Neural progenitor cell (in vitro differentiated cells): Measurements from ENCODE around the gene TMEM169. TPM values are rescaled to one million over a fixed set of nuclear protein-coding genes. Genes with fewer than 3 reads are reported as not detected.

Experiments used
- DNase-seq: peaks from one replicate; pipeline ENCODE4 v3.0.0-alpha.2; 2016; ENCODE audit warnings: low spot score
- H2AFZ ChIP-seq: fragments of 200-600 bp; sonication (generic); replicated peaks from 2 replicates; pipeline ENCODE4 v1.6.1; 2016; ENCODE audit warnings: antibody characterized with exemption
- H3F3A ChIP-seq: fragments of 200-600 bp; sonication (generic); 2 replicates; pipeline ENCODE4 v1.6.1; 2016; ENCODE audit warnings: antibody characterized with exemption, low read depth
- H3K27ac ChIP-seq: fragments of 200-600 bp; sonication (generic); 2 replicates; pipeline ENCODE4 v1.5.1; 2016; ENCODE audit warnings: mild to moderate bottlenecking
- H3K27me3 ChIP-seq: fragments of 200-600 bp; sonication (generic); 2 replicates; pipeline ENCODE4 v1.6.1; 2016; ENCODE audit warnings: mild to moderate bottlenecking, moderate library complexity
- H3K36me3 ChIP-seq: fragments of 200-600 bp; sonication (generic); 2 replicates; pipeline ENCODE4 v1.5.1; 2016
- H3K4me1 ChIP-seq: fragments of 200-600 bp; sonication (generic); 2 replicates; pipeline ENCODE4 v1.6.1; 2016; ENCODE audit warnings: mixed run types
- H3K4me2 ChIP-seq: fragments of 200-600 bp; sonication (generic); 2 replicates; pipeline ENCODE4 v1.6.1; 2016
- H3K4me3 ChIP-seq: fragments of 200-600 bp; sonication (generic); 2 replicates; pipeline ENCODE4 v1.5.1; 2016
- H3K79me2 ChIP-seq: fragments of 200-600 bp; sonication (generic); 2 replicates; pipeline ENCODE4 v1.6.1; 2016; ENCODE audit warnings: low read depth
- H3K9ac ChIP-seq: fragments of 200-600 bp; sonication (generic); 2 replicates; pipeline ENCODE4 v1.6.1; 2016
- H3K9me3 ChIP-seq: fragments of 200-600 bp; sonication (generic); 2 replicates; pipeline ENCODE4 v1.5.1; 2016; ENCODE audit warnings: low read depth
- H4K20me1 ChIP-seq: fragments of 200-600 bp; sonication (generic); 2 replicates; pipeline ENCODE4 v1.6.1; 2016; ENCODE audit warnings: low read depth
- H3K27ac Mint-ChIP-seq: 3 replicates; pipeline ENCODE4 v1.8.0; 2021; ENCODE audit warnings: mixed read lengths
- H3K27me3 Mint-ChIP-seq: 2 replicates; pipeline ENCODE4 v1.8.0; 2022; ENCODE audit warnings: low read depth, mild to moderate bottlenecking, inconsistent platforms, moderate library complexity, mixed read lengths; ENCODE audit not compliant: insufficient read depth
- H3K36me3 Mint-ChIP-seq: 3 replicates; pipeline ENCODE4 v1.8.0; 2021; ENCODE audit warnings: mixed read lengths
- H3K4me1 Mint-ChIP-seq: 3 replicates; pipeline ENCODE4 v1.8.0; 2021; ENCODE audit warnings: mixed read lengths
- H3K4me3 Mint-ChIP-seq: 3 replicates; pipeline ENCODE4 v1.8.0; 2021; ENCODE audit warnings: mild to moderate bottlenecking, moderate library complexity, mixed read lengths
- H3K9me3 Mint-ChIP-seq: 3 replicates; pipeline ENCODE4 v1.8.0; 2020; ENCODE audit warnings: mixed read lengths
- CTCF ChIP-seq: fragments of 200-600 bp; sonication (generic); IDR thresholded peaks from 2 replicates; pipeline ENCODE4 v1.5.1; 2017; ENCODE audit warnings: antibody characterized with exemption, mild to moderate bottlenecking
- EZH2 ChIP-seq: fragments of 200-600 bp; sonication (generic); IDR thresholded peaks from 2 replicates; pipeline ENCODE4 v1.6.1; 2017; ENCODE audit warnings: antibody characterized with exemption, mild to moderate bottlenecking, moderate library complexity
- EZH2phosphoT487 ChIP-seq: fragments of 200-600 bp; sonication (generic); IDR thresholded peaks from 2 replicates; pipeline ENCODE4 v1.6.1; 2017; ENCODE audit warnings: antibody characterized with exemption
- total RNA-seq: library from RNA; depleted of rRNA; stranded (reverse); fragments of >200 nt; gene quantifications from 2 replicates; pipeline ENCODE4 v1.2.3, GENCODE V29; 2015; ENCODE audit warnings: low replicate concordance

TMEM169 gene
- total RNA-seq, 1 donor from 2014 or later, result 17.9 TPM

GRCh38 chr2:216044883-216045486, 36.7 kb upstream of the TMEM169 start:
- H3K27ac ChIP-seq, result no peak overlapping the region
- H3K27ac Mint-ChIP-seq, result no peak overlapping the region
- H3K79me2 ChIP-seq, result no peaks in the 10 kb centered on the region
- no peaks in the 10 kb centered on the region for H3F3A ChIP-seq
- no peak overlapping the region for H2AFZ ChIP-seq
- H3K4me1 ChIP-seq, result no peaks in the 10 kb centered on the region
- no peaks in the 10 kb centered on the region for H4K20me1 ChIP-seq
- H3K9me3 Mint-ChIP-seq, result no peaks in the 10 kb centered on the region
- H3K36me3 ChIP-seq, result peaks cover 2% of the 10 kb centered on the region
- no peaks in the 10 kb centered on the region for H3K27me3 ChIP-seq
- no peak overlapping the region for H3K4me2 ChIP-seq
- H3K4me3 Mint-ChIP-seq, result no peak overlapping the region
- H3K4me1 Mint-ChIP-seq, result no peaks in the 10 kb centered on the region
- no peaks in the 10 kb centered on the region for H3K9me3 ChIP-seq
- no peaks in the 10 kb centered on the region for H3K27me3 Mint-ChIP-seq
- peaks cover 8% of the 10 kb centered on the region for H3K36me3 Mint-ChIP-seq
- DNase-seq, result no peak
- no peak overlapping the region for H3K4me3 ChIP-seq
- H3K9ac ChIP-seq, result no peak overlapping the region
- TF ChIP-seq EZH2 (no peak), CTCF (no peak), EZH2phosphoT487 (no peak)

- H3K4me3 Mint-ChIP-seq, result no peak overlapping the region
- H3K4me1 ChIP-seq, result no peaks in the 10 kb centered on the region
- H3K9me3 Mint-ChIP-seq, result no peaks in the 10 kb centered on the region
- no peak for TF ChIP-seq EZH2
- TF ChIP-seq EZH2phosphoT487, result no peak
- no peak for TF ChIP-seq CTCF
- H4K20me1 ChIP-seq, result no peaks in the 10 kb centered on the region
- no peak overlapping the region for H2AFZ ChIP-seq
- H3K27ac Mint-ChIP-seq, result no peak overlapping the region
- H3K27me3 ChIP-seq, result no peaks in the 10 kb centered on the region
- H3K4me1 Mint-ChIP-seq, result no peaks in the 10 kb centered on the region
- H3K27ac ChIP-seq, result no peak overlapping the region
- H3F3A ChIP-seq, result no peaks in the 10 kb centered on the region
- DNase-seq, result no peak
- peaks cover 2% of the 10 kb centered on the region for H3K36me3 ChIP-seq
- H3K4me2 ChIP-seq, result no peak overlapping the region
- no peaks in the 10 kb centered on the region for H3K27me3 Mint-ChIP-seq
- no peaks in the 10 kb centered on the region for H3K79me2 ChIP-seq
- H3K36me3 Mint-ChIP-seq, result peaks cover 12% of the 10 kb centered on the region
- no peak overlapping the region for H3K9ac ChIP-seq
- H3K4me3 ChIP-seq, result no peak overlapping the region
- H3K9me3 ChIP-seq, result no peaks in the 10 kb centered on the region
Observed at GRCh38 chr2:216047397-216047796, 34.3 kb upstream of the TMEM169 start.

- no peaks in the 10 kb centered on the region for H3K9me3 ChIP-seq
- H3K36me3 Mint-ChIP-seq, result peaks cover 15% of the 10 kb centered on the region
- H2AFZ ChIP-seq, result no peak overlapping the region
- no peak overlapping the region for H3K4me3 ChIP-seq
- H3K4me2 ChIP-seq, result no peak overlapping the region
- H3K4me1 ChIP-seq, result no peaks in the 10 kb centered on the region
- H3K4me1 Mint-ChIP-seq, result no peaks in the 10 kb centered on the region
- H3K9ac ChIP-seq, result no peak overlapping the region
- H3K27me3 ChIP-seq, result no peaks in the 10 kb centered on the region
- H4K20me1 ChIP-seq, result no peaks in the 10 kb centered on the region
- H3K27ac Mint-ChIP-seq, result no peak overlapping the region
- peaks cover 2% of the 10 kb centered on the region for H3K36me3 ChIP-seq
- H3K79me2 ChIP-seq, result no peaks in the 10 kb centered on the region
- H3K9me3 Mint-ChIP-seq, result no peaks in the 10 kb centered on the region
- H3K4me3 Mint-ChIP-seq, result no peak overlapping the region
- H3K27me3 Mint-ChIP-seq, result no peaks in the 10 kb centered on the region
- DNase-seq, result no peak
- no peaks in the 10 kb centered on the region for H3F3A ChIP-seq
- no peak for TF ChIP-seq EZH2
- no peak for TF ChIP-seq CTCF
- TF ChIP-seq EZH2phosphoT487, result no peak
- no peak overlapping the region for H3K27ac ChIP-seq
Observed at GRCh38 chr2:216049452-216049851, 32.3 kb upstream of the TMEM169 start.
